GM12878 (cell line): Measurements from ENCODE around the gene SLC12A7. TPM values are rescaled to one million over a fixed set of nuclear protein-coding genes. Genes with fewer than 3 reads are reported as not detected.

Source experiments
- ATAC-seq: fragments of 200-7000 bp; cut with Tn5 transposase; 3 replicates; pipeline ENCODE4 v1.9.1; 2020; ENCODE audit warnings: mild to moderate bottlenecking, moderate library complexity
- BruUV-seq: library from RNA; stranded (reverse); fragments of 400-500 nt; replicated peaks from 2 replicates; lab custom pipeline; 2021; lab: Mats Ljungman, UMichigan
- CTCF ChIA-PET: fragments of 300-600 bp; sonication (Branson Sonifier 250); formaldehyde crosslinking; extraction: SDS; loops from one replicate; lab custom pipeline; 2021; ENCODE audit warnings: inconsistent platforms; lab: Yijun Ruan, JAX
- POLR2A ChIA-PET: fragments of 350-600 bp; formaldehyde crosslinking; extraction: SDS; loops from one replicate; lab custom pipeline; 2021; ENCODE audit warnings: inconsistent platforms; lab: Charles Lee
- RAD21 ChIA-PET: fragments of 300-600 bp; sonication (Branson Sonifier 250); formaldehyde crosslinking; loops from one replicate; lab custom pipeline; 2023; ENCODE audit warnings: antibody characterized with exemption; ENCODE audit not compliant: unreplicated experiment; lab: Charles Lee
- SMC1A ChIA-PET: fragments of 300-600 bp; sonication (Branson Sonifier 250); formaldehyde crosslinking; loops from one replicate; lab custom pipeline; 2023; ENCODE audit not compliant: unreplicated experiment, uncharacterized antibody; lab: Charles Lee
- DNase-seq: peaks from one replicate; pipeline ENCODE4 v3.0.0-alpha.2; 2011; ENCODE audit warnings: low read depth, low spot score
- FAIRE-seq: peaks from 3 replicates; lab custom pipeline; 2011; peaks lifted over from hg19 to GRCh38; lab: Jason Lieb, UNC
- H2AFZ ChIP-seq: 2 replicates; pipeline ENCODE4 v1.6.0; 2011; ENCODE audit warnings: low read depth, low read length, control low read depth; ENCODE audit not compliant: control insufficient read depth
- H3K27ac ChIP-seq: 2 replicates; pipeline ENCODE4 v1.5.1; 2011; ENCODE audit warnings: control low read depth; ENCODE audit not compliant: control insufficient read depth, insufficient read depth
- H3K27me3 ChIP-seq, 2 experiments: replicated peaks in 1 of 2; 2 replicates each; pipeline versions ENCODE4 v1.6.0 to v1.6.1; 2011; ENCODE audit warnings: low read length in 1 of 2; ENCODE audit not compliant: control insufficient read depth in 2 of 2, insufficient read depth in 2 of 2
- H3K36me3 ChIP-seq, 2 experiments: 2 replicates each; pipeline ENCODE4 v1.5.1; 2011; ENCODE audit warnings: low read length in 1 of 2; ENCODE audit not compliant: control insufficient read depth in 2 of 2, insufficient read depth in 2 of 2
- H3K4me1 ChIP-seq: 2 replicates; pipeline ENCODE4 v1.6.1; 2011; ENCODE audit warnings: mild to moderate bottlenecking, low read length, moderate library complexity, mixed read lengths; ENCODE audit not compliant: control insufficient read depth, insufficient read depth
- H3K4me2 ChIP-seq: 2 replicates; pipeline ENCODE4 v1.6.0; 2011; ENCODE audit warnings: control low read depth; ENCODE audit not compliant: control insufficient read depth, insufficient read depth
- H3K4me3 ChIP-seq: fragments of 200-600 bp; sonication (generic); 2 replicates; pipeline ENCODE4 v1.5.1; 2016
- H3K79me2 ChIP-seq: 2 replicates; pipeline ENCODE4 v1.6.0; 2011; ENCODE audit warnings: low read length; ENCODE audit not compliant: control insufficient read depth, insufficient read depth
- H3K9ac ChIP-seq: 2 replicates; pipeline ENCODE4 v1.8.0; 2011; ENCODE audit warnings: low read length, control low read depth, mixed read lengths; ENCODE audit not compliant: control insufficient read depth, insufficient read depth
- H3K9me3 ChIP-seq: replicated peaks from 3 replicates; pipeline ENCODE4 v1.5.1; 2011; ENCODE audit warnings: mild to moderate bottlenecking, low read length; ENCODE audit not compliant: control insufficient read depth, insufficient read depth
- H4K20me1 ChIP-seq: 2 replicates; pipeline ENCODE4 v1.6.0; 2011; ENCODE audit not compliant: control insufficient read depth, insufficient read depth
- CTCF ChIP-seq, 3 experiments: IDR thresholded peaks in 2 of 3; conservative IDR thresholded peaks in 1 of 3; 2 replicates each; pipeline ENCODE4 v1.5.1; 2011; ENCODE audit warnings: low read depth in 3 of 3, low read length in 3 of 3, mild to moderate bottlenecking in 3 of 3, control low read depth in 2 of 3, moderate library complexity in 2 of 3, inconsistent platforms in 1 of 3, mixed read lengths in 1 of 3; ENCODE audit not compliant: control insufficient read depth in 2 of 3, insufficient read depth in 1 of 3; ENCODE audit errors: extremely low read depth in 1 of 3
- GABPA ChIP-seq: IDR thresholded peaks from 2 replicates; pipeline ENCODE4 v1.6.1; 2014; ENCODE audit warnings: antibody characterized with exemption, low read depth, mild to moderate bottlenecking, inconsistent platforms
- NBN ChIP-seq: fragments of 450-650 bp; IDR thresholded peaks from 2 replicates; pipeline ENCODE4 v1.6.1; 2016
- RAD21 ChIP-seq: IDR thresholded peaks from 2 replicates; pipeline ENCODE4 v1.6.1; 2011; ENCODE audit warnings: mild to moderate bottlenecking, low read depth, low read length, moderate library complexity; ENCODE audit not compliant: insufficient read depth
- RBBP5 ChIP-seq: fragments of 200-600 bp; sonication (generic); conservative IDR thresholded peaks from 2 replicates; pipeline ENCODE4 v1.6.1; 2016
- TCF3 ChIP-seq: IDR thresholded peaks from 2 replicates; pipeline ENCODE4 v1.6.1; 2012; ENCODE audit warnings: low read depth, mild to moderate bottlenecking, low read length, borderline replicate concordance; ENCODE audit not compliant: insufficient read depth
- WGBS: methylation state at CpG from one replicate; pipeline ENCODE4 v1.1.6; 2016; ENCODE audit warnings: low lambda C conversion rate; ENCODE audit not compliant: insufficient replicate concordance, insufficient coverage; ENCODE audit errors: missing lambda C conversion rate; 5-methylcytosine and 5-hydroxymethylcytosine counted together
- in situ Hi-C: fragments of 300-500 bp; cut with MboI; formaldehyde crosslinking; loops from 9 replicates; pipeline ENCODE4 v1.14.3; 2018; ENCODE audit warnings: mixed read lengths
- intact Hi-C: fragments of 100-400 bp; cut with micrococcal nuclease; formaldehyde crosslinking; loops from one replicate; pipeline ENCODE4 v1.14.2; 2022; ENCODE audit not compliant: unreplicated experiment
- polyA plus RNA-seq, 11 experiments: library from polyadenylated mRNA; depleted of rRNA in 4 of 11; unstranded in 6 of 11; stranded (reverse) in 5 of 11; fragments of >200 nt; fragmentation: Nextera tagmentation in 4 of 11; fragmentation: Illumina TruSeq in 1 of 11; extraction: Ambion mirVana in 4 of 11; extraction: Trizol in 1 of 11; gene quantifications; 1 replicate in 1 of 11; 2 replicates in 10 of 11; pipeline versions ENCODE4 v1.2.1 to v1.2.3, GENCODE V29; 2011 to 2016; ENCODE audit warnings: inconsistent platforms in 2 of 11, missing spikeins in 2 of 11, low read depth in 1 of 11
- total RNA-seq, 4 experiments: library from RNA; depleted of rRNA in 3 of 4; stranded (reverse); fragments of >200 nt in 3 of 4; fragmentation: Illumina TruSeq in 1 of 4; extraction: Trizol in 1 of 4; gene quantifications; 2 replicates each; pipeline versions ENCODE4 v1.2.1 to v1.2.3, GENCODE V29; 2013 to 2021

SLC12A7 gene
- total and polyA plus RNA-seq, 10 of the 15 experiments (the other 5 are each of a cell fraction or from before 2014, with no cell fraction given): 0.10 to 10.0 (median 2.9) TPM

- no peaks in the 10 kb centered on the region for H3K4me1 ChIP-seq
- no peaks in the 10 kb centered on the region for H3K9me3 ChIP-seq
- H3K79me2 ChIP-seq: no peaks in the 10 kb centered on the region
- RAD21 ChIA-PET: interaction anchor here (1.1 to 1.5 kb wide), 2 partner anchors 87 to 130 kb away, joined by 3 to 6 read pairs; no protein-coding TSS in a partner anchor
- no peaks in the 10 kb centered on the region for H3K36me3 ChIP-seq
- H4K20me1 ChIP-seq: no peaks in the 10 kb centered on the region
- SMC1A ChIA-PET: no interaction called here
- H2AFZ ChIP-seq: no peak overlapping the region
- ATAC-seq: no peak
- TF ChIP-seq NBN (no peak), TCF3 (no peak)
- in situ Hi-C loops (loop anchor here (5.0 kb wide), 1 partner anchor 92 kb away; no protein-coding TSS in a partner anchor), intact Hi-C loops (loop anchor here (10.0 kb wide), 1 partner anchor 134 kb away; no protein-coding TSS in a partner anchor)
- H3K27ac ChIP-seq: no peak overlapping the region
- no peak overlapping the region for H3K4me2 ChIP-seq
- H3K27me3 ChIP-seq: peaks cover 4 to 6% of the 10 kb centered on the region in 2 experiments; a peak in 3 of 4 replicates
- H3K4me3 ChIP-seq: no peak overlapping the region
- WGBS: 23% methylated on average over 13 of the region's 13 CpGs
- no peak overlapping the region for H3K9ac ChIP-seq
- DNase-seq: no peak
- BruUV-seq: no TSS peak
- CTCF ChIA-PET: interaction anchor here (0.6 to 2.1 kb wide), 6 partner anchors 15 to 643 kb away, joined by 3 to 15 read pairs (median 4); no protein-coding TSS in a partner anchor
- no peak for FAIRE-seq
- POLR2A ChIA-PET: no interaction called here
Measured at GRCh38 chr5:1010641-1011046, 101.2 kb downstream of the SLC12A7 start.

GRCh38 chr5:1010181-1010510 lies 101.7 kb downstream of the SLC12A7 start:
- Histone ChIP-seq H3K4me3 (no peak overlapping the region), H3K36me3 (no peaks in the 10 kb centered on the region), H4K20me1 (no peaks in the 10 kb centered on the region), H3K79me2 (no peaks in the 10 kb centered on the region), H3K9me3 (no peaks in the 10 kb centered on the region), H2AFZ (no peak overlapping the region), H3K27ac (no peak overlapping the region), H3K4me2 (no peak overlapping the region), H3K4me1 (no peaks in the 10 kb centered on the region), H3K9ac (no peak overlapping the region), H3K27me3 (peaks cover 7 to 9% of the 10 kb centered on the region in 2 experiments; a peak in 3 of 4 replicates)
- intact Hi-C loops: loop anchor here (10.0 kb wide), 1 partner anchor 135 kb away; no protein-coding TSS in a partner anchor
- BruUV-seq: no TSS peak
- 13% methylated on average over 4 of the region's 4 CpGs for WGBS
- peak; percentile 29; the same call in 2 of the 3 replicates for ATAC-seq
- ChIA-PET SMC1A (no interaction called here), CTCF (interaction anchor here (1.1 to 2.1 kb wide), 4 partner anchors 14 to 643 kb away, joined by 3 to 15 read pairs (median 5); no protein-coding TSS in a partner anchor), POLR2A (no interaction called here), RAD21 (interaction anchor here (1.1 to 1.5 kb wide), 2 partner anchors 86 to 130 kb away, joined by 3 to 6 read pairs; no protein-coding TSS in a partner anchor)
- TF ChIP-seq GABPA (no peak), RBBP5 (no peak), CTCF (IDR thresholded peaks at IDR 0.05 in 2 of 3, conservative IDR thresholded peaks at IDR 0.05 in 1 of 3; ENCODE audit: control insufficient read depth in 2 of 3, extremely low read depth in 1 of 3, insufficient read depth in 1 of 3, low read depth in 3 of 3, low read length in 3 of 3) (peak in 2 of 3 experiments; percentile 7 to 16; a peak in 1 of 6 replicates), RAD21 (0 out of 2 replicates have a peak, but pooled peaks have one; percentile 8)
- in situ Hi-C loops: loop anchor here (5.0 kb wide), 1 partner anchor 92 kb away; no protein-coding TSS in a partner anchor
- no peak for FAIRE-seq
- DNase-seq: no peak
